ENCODE data around the gene ZBTB4.

The ZBTB4 gene

GRCh38 chr17:7444682-7445618 lies 34.5 kb downstream of the ZBTB4 start, which contains the start of gene CHRNB1:
Gene CHRNB1 (plus strand): TSS chr17:7445061. CDS start chr17:7445128, 67 bp downstream.
- Mint-ChIP-seq H3K4me1 (peaks cover 25% of the 10 kb centered on the region), H3K36me3 (peaks cover 6% of the 10 kb centered on the region), H3K4me3 (peak within 1 kb of the TSS; percentile 73), H3K9me3 (no peaks in the 10 kb centered on the region), H3K27ac (no peak within 1 kb of the TSS)
- DNase-seq (ENCODE audit: low spot score in 2 of 2) (peak in 1 of 2 donors; percentile 56), ATAC-seq (peak; percentile 19)

- ATAC-seq = no peak
- Mint-ChIP-seq H3K27ac (no peak overlapping the region), H3K4me1 (peaks cover 32% of the 10 kb centered on the region), H3K4me3 (no peak overlapping the region), H3K36me3 (peaks cover 7% of the 10 kb centered on the region), H3K9me3 (no peaks in the 10 kb centered on the region)
- no peak for DNase-seq (ENCODE audit: low spot score in 2 of 2)
These were observed 35.6 kb downstream of the ZBTB4 start for GRCh38 chr17:7443499-7444485.

GRCh38 chr17:7442142-7442541 lies 37.3 kb downstream of the ZBTB4 start:
- peaks cover 22% of the 10 kb centered on the region for H3K36me3 Mint-ChIP-seq
- no peaks in the 10 kb centered on the region for H3K9me3 Mint-ChIP-seq
- H3K4me3 Mint-ChIP-seq = no peak overlapping the region
- ATAC-seq (no peak), DNase-seq (ENCODE audit: low spot score in 2 of 2) (no peak)
- H3K27ac Mint-ChIP-seq = no peak overlapping the region
- peaks cover 45% of the 10 kb centered on the region for H3K4me1 Mint-ChIP-seq

GRCh38 chr17:7441266-7441665 lies 38.2 kb downstream of the ZBTB4 start:
- Mint-ChIP-seq H3K27ac (no peak overlapping the region), H3K36me3 (peaks cover 31% of the 10 kb centered on the region), H3K4me3 (peak overlapping the region; percentile 90), H3K4me1 (peaks cover 53% of the 10 kb centered on the region), H3K9me3 (no peaks in the 10 kb centered on the region)
- ATAC-seq (no peak), DNase-seq (ENCODE audit: low spot score in 2 of 2) (no peak)

GRCh38 chr17:7440834-7441195 lies 38.6 kb downstream of the ZBTB4 start:
- no peak for ATAC-seq
- peaks cover 52% of the 10 kb centered on the region for H3K4me1 Mint-ChIP-seq
- DNase-seq (ENCODE audit: low spot score in 2 of 2) = peak; percentile 15 to 59
- H3K36me3 Mint-ChIP-seq = peaks cover 35% of the 10 kb centered on the region
- H3K9me3 Mint-ChIP-seq = no peaks in the 10 kb centered on the region
- peak overlapping the region; percentile 90 for H3K4me3 Mint-ChIP-seq
- peak overlapping the region; percentile 84 for H3K27ac Mint-ChIP-seq

GRCh38 chr17:7440113-7440833 lies 39.2 kb downstream of the ZBTB4 start:
- DNase-seq (ENCODE audit: low spot score in 2 of 2) (peak; percentile 18 to 65), ATAC-seq (no peak)
- H3K27ac Mint-ChIP-seq = peak overlapping the region; percentile 84
- peak overlapping the region; percentile 90 for H3K4me3 Mint-ChIP-seq
- peaks cover 47% of the 10 kb centered on the region for H3K4me1 Mint-ChIP-seq
- no peaks in the 10 kb centered on the region for H3K9me3 Mint-ChIP-seq
- H3K36me3 Mint-ChIP-seq = peaks cover 38% of the 10 kb centered on the region

- Mint-ChIP-seq H3K27ac (peak within 1 kb of the TSS; percentile 84), H3K9me3 (no peaks in the 10 kb centered on the region), H3K4me1 (peaks cover 43% of the 10 kb centered on the region), H3K36me3 (peaks cover 42% of the 10 kb centered on the region), H3K4me3 (peak within 1 kb of the TSS; percentile 90)
- ATAC-seq (no peak), DNase-seq (ENCODE audit: low spot score in 2 of 2) (no peak)
These were observed 39.8 kb downstream of the ZBTB4 start, which contains the start of gene FGF11 for GRCh38 chr17:7439462-7440112. Gene FGF11 (plus strand): TSS chr17:7439512. CDS start chr17:7439621, 109 bp downstream.

GRCh38 chr17:7438656-7439460 lies 40.6 kb downstream of the ZBTB4 start:
- Mint-ChIP-seq H3K4me1 (peaks cover 43% of the 10 kb centered on the region), H3K27ac (peak overlapping the region; percentile 79)
- no peak for ATAC-seq

GRCh38 chr17:7437950-7438614 lies 41.3 kb downstream of the ZBTB4 start:
- ATAC-seq (no peak), DNase-seq (ENCODE audit: low spot score in 2 of 2) (peak; percentile 22 to 60)
- H3K36me3 Mint-ChIP-seq = peaks cover 42% of the 10 kb centered on the region
- H3K9me3 Mint-ChIP-seq = no peaks in the 10 kb centered on the region
- H3K27ac Mint-ChIP-seq = peak overlapping the region; percentile 79
- H3K4me3 Mint-ChIP-seq = peak overlapping the region; percentile 90
- H3K4me1 Mint-ChIP-seq = peaks cover 43% of the 10 kb centered on the region

More at GRCh38 chr17:7438656-7439460, 40.6 kb downstream of the ZBTB4 start:
- Mint-ChIP-seq H3K36me3 (peaks cover 42% of the 10 kb centered on the region), H3K4me3 (peak overlapping the region; percentile 90), H3K9me3 (no peaks in the 10 kb centered on the region)
- DNase-seq (ENCODE audit: low spot score in 2 of 2) = no peak

GRCh38 chr17:7437369-7437863 lies 42.0 kb downstream of the ZBTB4 start:
- peak overlapping the region; percentile 90 for H3K4me3 Mint-ChIP-seq
- H3K27ac Mint-ChIP-seq = no peak overlapping the region
- no peaks in the 10 kb centered on the region for H3K9me3 Mint-ChIP-seq
- peaks cover 43% of the 10 kb centered on the region for H3K4me1 Mint-ChIP-seq
- peaks cover 42% of the 10 kb centered on the region for H3K36me3 Mint-ChIP-seq
- ATAC-seq = no peak
- DNase-seq (ENCODE audit: low spot score in 2 of 2) = no peak

- peak overlapping the region; percentile 90 for H3K4me3 Mint-ChIP-seq
- peak overlapping the region; percentile 92 for H3K27ac Mint-ChIP-seq
- peaks cover 42% of the 10 kb centered on the region for H3K36me3 Mint-ChIP-seq
- no peaks in the 10 kb centered on the region for H3K9me3 Mint-ChIP-seq
- peak; percentile 78 to 85 for DNase-seq (ENCODE audit: low spot score in 2 of 2)
- peak; percentile 83 for ATAC-seq
- H3K4me1 Mint-ChIP-seq = peaks cover 43% of the 10 kb centered on the region
These were observed 42.7 kb downstream of the ZBTB4 start for GRCh38 chr17:7436556-7437368.
